ENCODE results near the gene FMNL1.

GRCh38 chr17:45241328-45242028 lies 19.8 kb downstream of the FMNL1 start:
- TF ChIP-seq CTCF (optimal IDR thresholded peaks at IDR 0.05 in 1 of 3, IDR thresholded peaks at IDR 0.05 in 1 of 3, conservative IDR thresholded peaks at IDR 0.05 in 1 of 3; ENCODE audit: extremely low read depth in 1 of 3, insufficient read depth in 2 of 3, low read length in 3 of 3) (no peak), EZH2 (IDR thresholded peaks at IDR 0.05; ENCODE audit: low read length) (peak; percentile 70)
